HG02623 (cell line): Measurements from ENCODE around the gene APOL4.
"Not testable (repeated sequence)": the region's sequence is repeated elsewhere in the genome, so short reads cannot be mapped to it uniquely, and the experiment has no call there.

Source experiments
- ATAC-seq: cut with Tn5 transposase; IDR thresholded peaks from one replicate; pipeline ENCODE4 v1.9.1; 2021; ENCODE audit warnings: moderate library complexity; ENCODE audit not compliant: unreplicated experiment

Gene APOL4

DNA sequence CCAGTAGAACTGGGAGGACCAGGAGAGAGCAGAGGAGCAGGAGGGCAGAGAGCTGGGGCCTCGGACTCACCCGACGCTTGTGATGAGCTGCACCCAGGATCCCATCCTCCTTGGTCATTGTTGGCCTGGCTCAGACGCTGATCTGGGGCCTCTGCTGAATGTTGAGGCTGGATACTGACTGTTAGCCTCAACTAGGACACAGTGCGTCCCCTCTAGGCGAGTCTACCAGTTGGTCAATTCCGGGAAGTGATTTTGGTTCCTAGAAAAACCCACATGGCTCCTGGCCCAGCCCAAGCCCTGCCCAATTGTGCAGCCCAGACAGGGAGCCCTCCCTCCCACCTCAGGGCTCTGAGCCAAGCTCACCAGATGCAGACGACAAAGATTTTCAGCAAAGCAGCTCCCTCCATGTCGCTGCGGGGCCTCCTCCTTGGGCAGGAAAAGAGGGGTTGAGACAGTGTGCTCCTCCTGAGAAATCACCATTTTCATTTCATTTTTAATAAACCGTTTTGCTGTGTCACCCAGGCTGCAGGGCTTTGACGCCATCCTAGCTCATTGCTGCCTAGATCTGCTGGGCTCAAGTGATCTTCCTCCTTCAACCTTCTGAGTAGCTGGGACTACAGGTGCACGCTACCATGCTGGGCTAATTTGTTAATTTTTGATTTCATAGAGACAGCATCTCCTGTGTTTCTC, at the start of gene APOL4:
Gene APOL4, minus strand, starts transcription at position 180 of the 690 bp plus-strand sequence. Its CDS starts 75 bp downstream, at position 105.
- ATAC-seq = no peak

DNA sequence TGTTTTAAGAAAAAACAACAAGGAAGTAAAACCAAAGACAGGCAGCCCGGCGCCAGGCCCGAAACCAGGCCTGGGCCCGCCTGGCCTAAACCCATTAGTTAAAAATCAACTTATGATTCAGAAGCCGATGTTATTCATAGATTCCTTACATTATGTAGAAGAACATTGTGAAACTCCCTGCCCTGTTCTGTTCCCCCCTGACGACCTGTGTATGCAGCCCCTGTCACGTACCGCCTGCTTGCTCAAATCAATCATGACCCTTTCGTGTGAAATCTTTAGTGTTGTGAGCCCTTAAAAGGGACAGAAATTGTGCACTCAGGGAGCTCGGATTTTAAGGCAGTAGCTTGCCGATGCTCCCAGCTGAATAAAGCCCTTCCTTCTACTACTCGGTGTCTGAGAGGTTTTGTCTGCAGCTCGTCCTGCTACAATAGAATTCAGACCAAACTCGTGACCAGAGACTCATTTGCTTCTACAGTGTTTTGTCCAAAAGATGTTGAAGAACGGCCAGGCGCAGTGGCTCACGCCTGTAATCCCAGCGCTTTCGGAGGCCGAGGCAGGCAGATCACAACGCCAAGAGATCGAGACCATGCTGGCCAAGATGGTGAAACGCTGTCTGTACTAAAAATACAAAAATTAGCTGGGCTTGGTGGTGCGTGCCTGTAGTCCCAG, 48.8 kb upstream of the APOL4 start:
- ATAC-seq = not testable (repeated sequence)

GRCh38 chr22:36249160-36249559, 47.6 kb upstream of the APOL4 start:
- no peak for ATAC-seq

DNA sequence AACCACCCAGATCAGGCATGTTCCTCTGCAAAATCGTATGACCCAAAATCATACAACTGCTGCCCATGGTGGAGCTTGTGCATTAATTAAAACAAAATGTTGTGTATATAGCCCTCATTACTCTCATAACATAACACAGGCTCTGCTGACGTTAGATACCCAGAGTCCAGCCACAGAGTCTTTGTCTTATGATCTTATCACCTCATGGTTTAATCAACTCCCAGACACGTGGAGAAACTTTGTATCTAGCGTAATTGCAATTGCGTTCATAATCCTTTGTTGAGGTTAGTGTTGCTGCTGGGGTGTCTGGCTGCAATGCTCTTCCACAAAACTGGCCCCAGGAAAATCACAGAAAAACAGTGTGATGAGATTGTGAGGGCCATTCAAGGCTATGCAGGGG, 46.3 kb upstream of the APOL4 start:
- no peak for ATAC-seq

- no peak for ATAC-seq
Measured at GRCh38 chr22:36246718-36247117, 45.1 kb upstream of the APOL4 start.

- no peak for ATAC-seq
Measured at GRCh38 chr22:36245805-36246356, 44.3 kb upstream of the APOL4 start.

- ATAC-seq = no peak
Measured at GRCh38 chr22:36244522-36245391, 43.1 kb upstream of the APOL4 start.

DNA sequence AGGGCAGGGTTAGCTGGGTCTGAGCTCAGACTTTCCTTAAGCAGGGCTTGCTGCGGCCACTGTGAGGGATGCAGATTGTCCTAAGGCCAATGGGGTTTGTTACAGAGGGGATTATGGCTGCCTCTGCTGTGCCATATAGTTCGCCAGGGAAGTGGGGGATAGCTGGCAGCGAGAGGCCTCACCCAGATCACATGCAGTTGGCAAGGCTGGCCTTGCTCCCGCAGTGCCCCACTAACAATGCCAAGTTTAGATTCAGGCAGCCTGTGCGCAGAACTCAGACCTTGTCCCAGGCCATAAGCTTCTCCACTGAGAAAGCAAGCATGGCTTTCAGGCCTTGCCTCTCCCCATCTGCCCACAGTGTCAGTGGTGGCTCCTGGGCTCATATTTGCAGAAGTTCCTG, 42.4 kb upstream of the APOL4 start:
- ATAC-seq = no peak

- ATAC-seq = peak; percentile 78
Measured at GRCh38 chr22:36239401-36240171, 38.0 kb upstream of the APOL4 start, which contains the start of gene APOL2. Gene APOL2, minus strand, starts transcription at chr22:36239527. Its CDS starts 6,365 bp downstream, at chr22:36233162.

DNA sequence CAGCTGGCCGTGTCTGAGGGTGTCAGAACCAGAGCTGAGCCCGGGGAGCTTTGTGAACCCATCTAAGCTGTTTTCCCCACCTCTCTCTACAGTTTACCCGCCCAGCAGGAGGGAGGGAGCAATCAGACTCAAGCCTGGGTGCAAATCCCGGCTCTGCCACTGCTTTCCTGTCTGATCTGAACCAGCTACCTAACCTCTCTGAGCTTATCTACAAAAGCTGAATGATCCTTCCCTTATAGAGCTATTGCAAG, 37.5 kb upstream of the APOL4 start:
- no peak for ATAC-seq

- ATAC-seq = no peak
Measured at GRCh38 chr22:36238373-36239149, 37.0 kb upstream of the APOL4 start.

- ATAC-seq = no peak
Measured at GRCh38 chr22:36237462-36238372, 36.1 kb upstream of the APOL4 start.

- no peak for ATAC-seq
Measured at GRCh38 chr22:36236388-36237319, 35.0 kb upstream of the APOL4 start.

DNA sequence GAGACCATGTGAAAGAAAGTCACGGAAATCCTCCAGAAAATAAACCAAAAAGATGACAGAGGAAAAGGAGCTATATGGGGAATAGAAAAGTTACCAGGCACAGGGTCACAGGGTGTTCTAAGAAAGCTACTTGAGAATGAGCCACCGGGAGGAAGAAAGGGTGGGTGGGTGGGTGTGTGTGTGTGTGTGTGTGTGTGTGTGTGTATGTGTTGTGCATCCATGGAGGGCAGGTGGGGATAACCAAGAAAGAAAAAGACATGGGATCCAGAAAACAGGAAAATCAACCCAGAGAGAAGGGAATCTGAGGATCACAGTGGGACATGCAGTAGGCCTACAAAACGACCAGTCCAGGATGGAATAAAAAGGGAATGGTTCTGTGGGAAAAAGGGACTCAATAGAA, 34.0 kb upstream of the APOL4 start:
- ATAC-seq = no peak

DNA sequence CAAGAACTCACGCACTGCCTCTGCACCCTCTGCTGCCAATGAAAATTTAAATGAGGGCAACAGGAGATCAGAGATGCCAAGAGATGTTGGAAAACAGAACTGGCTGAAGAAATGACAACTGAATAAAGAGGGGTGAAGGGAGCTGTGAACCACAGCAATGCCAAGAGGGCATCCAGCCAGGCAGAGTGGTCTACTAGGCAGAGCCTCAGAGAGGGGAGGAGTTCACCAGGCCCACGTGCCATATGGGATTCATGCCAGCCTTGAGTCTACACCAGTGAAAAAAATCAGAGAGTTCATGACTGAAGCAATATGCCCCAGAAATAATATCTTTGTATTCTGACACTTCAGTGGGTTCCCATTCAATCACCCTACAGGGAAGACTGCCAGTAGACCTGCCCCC, 33.3 kb upstream of the APOL4 start:
- no peak for ATAC-seq

- no peak for ATAC-seq
Measured at GRCh38 chr22:36234213-36234612, 32.6 kb upstream of the APOL4 start.

GRCh38 chr22:36233796-36234195, 32.2 kb upstream of the APOL4 start:
- ATAC-seq = no peak
